ENCODE data around the gene VTN.
A peak's percentile ranks its signal among the peaks of the same experiment; 100 is the strongest.

VTN gene

GRCh38 chr17:28368306-28368831 is 1.7 kb downstream of the VTN start:
- DNase-seq: no peak

- DNase-seq: no peak
Observed at GRCh38 chr17:28367641-28368305, 2.3 kb downstream of the VTN start.

- peak; percentile 41 for DNase-seq
Observed at GRCh38 chr17:28366605-28367004, 3.5 kb downstream of the VTN start.

GRCh38 chr17:28365487-28365886 is 4.6 kb downstream of the VTN start:
- no peak for DNase-seq

- DNase-seq: no peak
Observed at GRCh38 chr17:28364665-28365363, 5.3 kb downstream of the VTN start, which contains the start of gene SEBOX. Gene SEBOX, minus strand, starts transcription at chr17:28365199. Its CDS starts 48 bp downstream, at chr17:28365151.

- DNase-seq: no peak
Observed at GRCh38 chr17:28363776-28364650, 6.1 kb downstream of the VTN start.

GRCh38 chr17:28363186-28363585 is 6.9 kb downstream of the VTN start:
- no peak for DNase-seq

- no peak for DNase-seq
Observed at GRCh38 chr17:28357901-28358197, 12.3 kb downstream of the VTN start.

- peak; percentile 98 for DNase-seq
Observed at GRCh38 chr17:28357061-28357900, 12.8 kb downstream of the VTN start, which contains the start of gene POLDIP2. Gene POLDIP2, minus strand, starts transcription at chr17:28357527. Its CDS starts 79 bp downstream, at chr17:28357448.

GRCh38 chr17:28350271-28350670 is 19.8 kb downstream of the VTN start:
- DNase-seq: no peak

- DNase-seq: no peak
Observed at GRCh38 chr17:28348979-28349378, 21.1 kb downstream of the VTN start.

GRCh38 chr17:28347261-28347891 is 22.7 kb downstream of the VTN start:
- no peak for DNase-seq

GRCh38 chr17:28346746-28347246 is 23.3 kb downstream of the VTN start:
- DNase-seq: peak; percentile 40

GRCh38 chr17:28346199-28346580 is 23.9 kb downstream of the VTN start:
- DNase-seq: no peak

GRCh38 chr17:28345419-28346198 is 24.5 kb downstream of the VTN start:
- DNase-seq: no peak

- no peak for DNase-seq
Observed at GRCh38 chr17:28344435-28344901, 25.6 kb downstream of the VTN start.

- no peak for DNase-seq
Observed at GRCh38 chr17:28344011-28344410, 26.1 kb downstream of the VTN start.

GRCh38 chr17:28343491-28343932 is 26.6 kb downstream of the VTN start:
- no peak for DNase-seq

GRCh38 chr17:28342313-28342712 is 27.8 kb downstream of the VTN start:
- no peak for DNase-seq

GRCh38 chr17:28341516-28341915 is 28.6 kb downstream of the VTN start:
- no peak for DNase-seq

GRCh38 chr17:28340374-28340773 is 29.7 kb downstream of the VTN start:
- no peak for DNase-seq
